ENCODE data around the gene DMD. TPM values are rescaled to one million over a fixed set of nuclear protein-coding genes. Genes with fewer than 3 reads are reported as not detected.

The DMD gene
- total and polyA plus RNA-seq, 2 donors from 2014 or later, result 4.2 to 17.9 TPM

DNA sequence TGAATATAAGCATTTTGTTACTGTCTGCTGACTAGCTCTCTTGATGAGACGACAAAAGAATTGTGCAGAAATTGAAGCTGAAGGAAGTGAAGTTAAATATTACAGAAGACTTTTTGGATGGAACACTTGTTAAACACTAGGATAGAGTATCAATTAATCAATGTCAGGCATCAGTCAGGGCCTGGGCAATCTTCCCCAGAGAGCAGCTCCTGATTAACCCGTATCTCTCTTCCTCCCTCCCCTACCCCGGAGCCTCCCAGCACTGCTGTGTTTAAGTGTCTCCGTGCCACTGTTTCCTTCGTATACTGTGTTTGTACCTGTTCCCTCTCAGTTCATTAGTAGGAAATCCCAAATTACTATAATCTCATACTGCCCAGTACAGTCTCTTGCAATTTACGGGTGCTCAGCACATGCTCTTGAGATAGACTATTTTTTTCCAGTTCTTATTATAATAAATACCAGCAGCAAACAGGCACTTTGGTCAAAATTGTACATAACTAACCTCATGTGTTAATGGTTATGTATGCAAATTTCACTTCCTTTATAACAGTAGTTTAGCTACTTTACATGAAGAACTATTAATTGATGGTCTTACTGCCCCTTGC is 1373.8 kb downstream of the DMD start:
- Histone ChIP-seq H3K9ac (ENCODE audit: low read length in 3 of 3) (no peak overlapping the region), H3K9me3 (ENCODE audit: control insufficient read depth in 2 of 3, insufficient read depth in 1 of 3, low read length in 3 of 3) (no peaks in the 10 kb centered on the region), H3K36me3 (ENCODE audit: control insufficient read depth in 2 of 3, insufficient read depth in 3 of 3, low read length in 3 of 3) (no peaks in the 10 kb centered on the region), H3K27me3 (ENCODE audit: control insufficient read depth, insufficient read depth, low read length) (no peaks in the 10 kb centered on the region), H3K27ac (ENCODE audit: low read depth in 2 of 2, low read length in 2 of 2) (no peak overlapping the region), H3K4me1 (ENCODE audit: control insufficient read depth in 2 of 3, insufficient read depth in 2 of 3, low read depth in 1 of 3, low read length in 3 of 3) (no peaks in the 10 kb centered on the region), H3K4me3 (ENCODE audit: low read length in 3 of 3) (no peak overlapping the region)
- FAIRE-seq (no peak), DNase-seq (no peak)
- intact Hi-C loops (cut with DNase I), result no loop called here
- no peak for TF ChIP-seq CTCF (IDR thresholded peaks at IDR 0.05; ENCODE audit: borderline replicate concordance, extremely low read depth, insufficient read depth)

- H3K4me1 ChIP-seq (ENCODE audit: control insufficient read depth in 2 of 3, insufficient read depth in 2 of 3, low read depth in 1 of 3, low read length in 3 of 3), result no peaks in the 10 kb centered on the region
- no peaks in the 10 kb centered on the region for H3K27me3 ChIP-seq (ENCODE audit: control insufficient read depth, insufficient read depth, low read length)
- no peak for FAIRE-seq
- no peak overlapping the region for H3K4me3 ChIP-seq (ENCODE audit: low read length in 3 of 3)
- no peak for DNase-seq
- no peaks in the 10 kb centered on the region for H3K36me3 ChIP-seq (ENCODE audit: control insufficient read depth in 2 of 3, insufficient read depth in 3 of 3, low read length in 3 of 3)
- no peak for TF ChIP-seq CTCF (IDR thresholded peaks at IDR 0.05; ENCODE audit: borderline replicate concordance, extremely low read depth, insufficient read depth)
- H3K9ac ChIP-seq (ENCODE audit: low read length in 3 of 3), result no peak overlapping the region
- intact Hi-C loops (cut with DNase I), result no loop called here
- H3K9me3 ChIP-seq (ENCODE audit: control insufficient read depth in 2 of 3, insufficient read depth in 1 of 3, low read length in 3 of 3), result no peaks in the 10 kb centered on the region
- no peak overlapping the region for H3K27ac ChIP-seq (ENCODE audit: low read depth in 2 of 2, low read length in 2 of 2)
These were observed 1374.9 kb downstream of the DMD start for GRCh38 chrX:31836479-31836878.

- FAIRE-seq, result peak; percentile 74
- H3K4me3 ChIP-seq (ENCODE audit: low read length in 3 of 3), result no peak overlapping the region
- H3K4me1 ChIP-seq (ENCODE audit: control insufficient read depth in 2 of 3, insufficient read depth in 2 of 3, low read depth in 1 of 3, low read length in 3 of 3), result no peaks in the 10 kb centered on the region
- H3K27ac ChIP-seq (ENCODE audit: low read depth in 2 of 2, low read length in 2 of 2), result no peak overlapping the region
- no peaks in the 10 kb centered on the region for H3K36me3 ChIP-seq (ENCODE audit: control insufficient read depth in 2 of 3, insufficient read depth in 3 of 3, low read length in 3 of 3)
- H3K9ac ChIP-seq (ENCODE audit: low read length in 3 of 3), result no peak overlapping the region
- H3K27me3 ChIP-seq (ENCODE audit: control insufficient read depth, insufficient read depth, low read length), result no peaks in the 10 kb centered on the region
- no peak for DNase-seq
- no peak for TF ChIP-seq CTCF (IDR thresholded peaks at IDR 0.05; ENCODE audit: borderline replicate concordance, extremely low read depth, insufficient read depth)
- H3K9me3 ChIP-seq (ENCODE audit: control insufficient read depth in 2 of 3, insufficient read depth in 1 of 3, low read length in 3 of 3), result no peaks in the 10 kb centered on the region
- intact Hi-C loops (cut with DNase I), result no loop called here
These were observed 1379.1 kb downstream of the DMD start for GRCh38 chrX:31832263-31832662.

Measured in kidney (tissue), 14 donors.